Stomach smooth muscle (tissue), 2 donors: Measurements from ENCODE around the gene RPL26.
"Not testable (repeated sequence)": the region's sequence is repeated elsewhere in the genome, so short reads cannot be mapped to it uniquely, and the experiment has no call there.

Source experiments
- H3K27ac ChIP-seq: one replicate; pipeline ENCODE4 v1.7.0; 2013; ENCODE audit warnings: mild to moderate bottlenecking, low read length, inconsistent platforms
- H3K27me3 ChIP-seq, 2 donors: one replicate each; pipeline ENCODE4 v1.7.0; 2013; ENCODE audit warnings: low read length in 2 of 2; ENCODE audit not compliant: insufficient read depth in 2 of 2, control insufficient read depth in 1 of 2
- H3K36me3 ChIP-seq, 2 donors: one replicate each; pipeline ENCODE4 v1.7.0; 2013; ENCODE audit warnings: low read length in 2 of 2; ENCODE audit not compliant: control insufficient read depth in 2 of 2, insufficient read depth in 2 of 2
- H3K4me1 ChIP-seq: one replicate; pipeline ENCODE4 v1.7.0; 2013; ENCODE audit warnings: low read length; ENCODE audit not compliant: control insufficient read depth, insufficient read depth
- H3K4me3 ChIP-seq, 2 donors: one replicate each; pipeline ENCODE4 v1.7.0; 2013; ENCODE audit warnings: low read length in 2 of 2
- H3K9ac ChIP-seq, 2 donors: one replicate each; pipeline ENCODE4 v1.7.0; 2013; ENCODE audit warnings: low read length in 2 of 2, mild to moderate bottlenecking in 1 of 2
- H3K9me3 ChIP-seq, 2 donors: one replicate each; pipeline ENCODE4 v1.7.0; 2013; ENCODE audit warnings: low read length in 2 of 2; ENCODE audit not compliant: control insufficient read depth in 2 of 2
- donor health status: healthy.
- donor health status: Pancreatic carcinoma.

The RPL26 gene

GRCh38 chr17:8380049-8380448, 2.9 kb downstream of the RPL26 start:
- H3K36me3 ChIP-seq = peaks cover 25 to 35% of the 10 kb centered on the region in 2 donors
- H3K9me3 ChIP-seq = no peaks in the 10 kb centered on the region
- peaks cover 46% of the 10 kb centered on the region for H3K4me1 ChIP-seq
- H3K27ac ChIP-seq = no peak overlapping the region
- no peak overlapping the region for H3K9ac ChIP-seq
- no peaks in the 10 kb centered on the region for H3K27me3 ChIP-seq
- H3K4me3 ChIP-seq = no peak overlapping the region

GRCh38 chr17:8378117-8378516, 4.9 kb downstream of the RPL26 start:
- H3K4me1 ChIP-seq = peaks cover 35% of the 10 kb centered on the region
- H3K36me3 ChIP-seq = peaks cover 25 to 35% of the 10 kb centered on the region in 2 donors
- H3K9me3 ChIP-seq, H3K4me3 ChIP-seq, H3K9ac ChIP-seq, H3K27ac ChIP-seq, H3K27me3 ChIP-seq: not testable (repeated sequence)

GRCh38 chr17:8377422-8377821, 5.6 kb downstream of the RPL26 start:
- peaks cover 25 to 35% of the 10 kb centered on the region in 2 donors for H3K36me3 ChIP-seq
- no peak overlapping the region for H3K4me3 ChIP-seq
- H3K27me3 ChIP-seq = no peaks in the 10 kb centered on the region
- no peaks in the 10 kb centered on the region for H3K9me3 ChIP-seq
- peaks cover 35% of the 10 kb centered on the region for H3K4me1 ChIP-seq
- no peak overlapping the region for H3K27ac ChIP-seq
- H3K9ac ChIP-seq = no peak overlapping the region

- no peaks in the 10 kb centered on the region for H3K27me3 ChIP-seq
Measured at GRCh38 chr17:8376271-8377067, 6.5 kb downstream of the RPL26 start, which contains the start of gene KRABD2. TSS of gene KRABD2 (minus strand) at chr17:8376704.

GRCh38 chr17:8375738-8376259, 7.2 kb downstream of the RPL26 start:
- Histone ChIP-seq H3K36me3 (peaks cover 28 to 29% of the 10 kb centered on the region in 2 donors), H3K4me3 (peak overlapping the region; percentile 97 to 98), H3K9me3 (no peaks in the 10 kb centered on the region), H3K4me1 (peaks cover 21% of the 10 kb centered on the region), H3K27ac (peak overlapping the region; percentile 81), H3K9ac (peak overlapping the region; percentile 93 to 96), H3K27me3 (no peaks in the 10 kb centered on the region)

More at GRCh38 chr17:8376271-8377067, 6.5 kb downstream of the RPL26 start, which contains the start of gene KRABD2:
- H3K27ac ChIP-seq = peak within 1 kb of the TSS; percentile 81
- H3K9me3 ChIP-seq = no peaks in the 10 kb centered on the region
- H3K4me3 ChIP-seq = peak within 1 kb of the TSS; percentile 97 to 98
- H3K4me1 ChIP-seq = peaks cover 28% of the 10 kb centered on the region
- peak within 1 kb of the TSS; percentile 93 to 96 for H3K9ac ChIP-seq
- H3K36me3 ChIP-seq = peaks cover 29 to 35% of the 10 kb centered on the region in 2 donors

GRCh38 chr17:8373856-8374255, 9.1 kb downstream of the RPL26 start:
- not testable (repeated sequence) for H3K27ac ChIP-seq, H3K27me3 ChIP-seq, H3K4me3 ChIP-seq, H3K9ac ChIP-seq, H3K9me3 ChIP-seq
- Histone ChIP-seq H3K4me1 (peaks cover 17% of the 10 kb centered on the region), H3K36me3 (peaks cover 21 to 27% of the 10 kb centered on the region in 2 donors)

- no peak overlapping the region for H3K4me3 ChIP-seq
- no peak overlapping the region for H3K9ac ChIP-seq
- H3K36me3 ChIP-seq = peaks cover 14 to 23% of the 10 kb centered on the region in 2 donors
- H3K27me3 ChIP-seq = no peaks in the 10 kb centered on the region
- peaks cover 17% of the 10 kb centered on the region for H3K4me1 ChIP-seq
- no peak overlapping the region for H3K27ac ChIP-seq
- no peaks in the 10 kb centered on the region for H3K9me3 ChIP-seq
Measured at GRCh38 chr17:8372422-8372821, 10.6 kb downstream of the RPL26 start.

GRCh38 chr17:8371786-8372185, 11.2 kb downstream of the RPL26 start:
- H3K4me1 ChIP-seq = peaks cover 15% of the 10 kb centered on the region
- peaks cover 10 to 23% of the 10 kb centered on the region in 2 donors for H3K36me3 ChIP-seq
- no peaks in the 10 kb centered on the region for H3K27me3 ChIP-seq
- no peak overlapping the region for H3K4me3 ChIP-seq
- no peak overlapping the region for H3K27ac ChIP-seq
- H3K9ac ChIP-seq = no peak overlapping the region
- no peaks in the 10 kb centered on the region for H3K9me3 ChIP-seq

- no peak overlapping the region for H3K4me3 ChIP-seq
- H3K27me3 ChIP-seq = no peaks in the 10 kb centered on the region
- no peaks in the 10 kb centered on the region for H3K4me1 ChIP-seq
- no peak overlapping the region for H3K9ac ChIP-seq
- no peaks in the 10 kb centered on the region for H3K9me3 ChIP-seq
- H3K36me3 ChIP-seq = peaks cover 13 to 24% of the 10 kb centered on the region in 2 donors
- no peak overlapping the region for H3K27ac ChIP-seq
Measured at GRCh38 chr17:8369944-8370343, 13.0 kb downstream of the RPL26 start.

- no peak overlapping the region for H3K4me3 ChIP-seq
- no peak overlapping the region for H3K9ac ChIP-seq
- no peaks in the 10 kb centered on the region for H3K9me3 ChIP-seq
- H3K4me1 ChIP-seq = no peaks in the 10 kb centered on the region
- no peak overlapping the region for H3K27ac ChIP-seq
- peaks cover 16 to 24% of the 10 kb centered on the region in 2 donors for H3K36me3 ChIP-seq
- no peaks in the 10 kb centered on the region for H3K27me3 ChIP-seq
Measured at GRCh38 chr17:8368193-8368592, 14.8 kb downstream of the RPL26 start.

GRCh38 chr17:8366231-8366630, 16.8 kb downstream of the RPL26 start:
- H3K27ac ChIP-seq = no peak overlapping the region
- no peaks in the 10 kb centered on the region for H3K9me3 ChIP-seq
- no peaks in the 10 kb centered on the region for H3K27me3 ChIP-seq
- no peak overlapping the region for H3K4me3 ChIP-seq
- peaks cover 16 to 17% of the 10 kb centered on the region in 2 donors for H3K36me3 ChIP-seq
- no peaks in the 10 kb centered on the region for H3K4me1 ChIP-seq
- H3K9ac ChIP-seq = no peak overlapping the region
